ENCODE results near the gene CNKSR1.
"Not testable (repeated sequence)": the region's sequence is repeated elsewhere in the genome, so short reads cannot be mapped to it uniquely, and the experiment has no call there.

CNKSR1 gene

DNA sequence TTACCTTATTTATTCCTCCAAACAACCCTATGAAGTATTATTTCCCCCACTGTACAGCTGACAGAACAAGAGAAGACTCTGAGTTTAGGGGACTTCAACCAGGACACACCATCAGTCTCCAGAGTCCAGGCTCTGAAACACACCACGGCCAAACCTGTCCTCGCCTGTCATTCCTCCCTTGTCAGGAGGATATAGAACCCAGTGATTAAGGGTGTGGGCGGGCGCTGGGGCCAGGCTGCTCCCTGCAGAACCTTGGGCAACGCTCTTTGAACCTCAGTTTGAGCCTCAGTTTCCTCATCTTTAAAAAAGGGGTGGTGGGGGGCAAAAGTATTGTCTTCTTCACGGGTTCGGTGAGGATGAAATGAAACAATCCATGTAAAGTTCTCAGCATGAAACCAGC is 47.3 kb downstream of the CNKSR1 start:
- no peak for DNase-seq (ENCODE audit: low spot score)

- peak; percentile 73 for DNase-seq (ENCODE audit: low spot score)
Measured at GRCh38 chr1:26225033-26225831, 47.9 kb downstream of the CNKSR1 start.

- DNase-seq (ENCODE audit: low spot score), result not testable (repeated sequence)
Measured at GRCh38 chr1:26230682-26231081, 53.4 kb downstream of the CNKSR1 start.

DNA sequence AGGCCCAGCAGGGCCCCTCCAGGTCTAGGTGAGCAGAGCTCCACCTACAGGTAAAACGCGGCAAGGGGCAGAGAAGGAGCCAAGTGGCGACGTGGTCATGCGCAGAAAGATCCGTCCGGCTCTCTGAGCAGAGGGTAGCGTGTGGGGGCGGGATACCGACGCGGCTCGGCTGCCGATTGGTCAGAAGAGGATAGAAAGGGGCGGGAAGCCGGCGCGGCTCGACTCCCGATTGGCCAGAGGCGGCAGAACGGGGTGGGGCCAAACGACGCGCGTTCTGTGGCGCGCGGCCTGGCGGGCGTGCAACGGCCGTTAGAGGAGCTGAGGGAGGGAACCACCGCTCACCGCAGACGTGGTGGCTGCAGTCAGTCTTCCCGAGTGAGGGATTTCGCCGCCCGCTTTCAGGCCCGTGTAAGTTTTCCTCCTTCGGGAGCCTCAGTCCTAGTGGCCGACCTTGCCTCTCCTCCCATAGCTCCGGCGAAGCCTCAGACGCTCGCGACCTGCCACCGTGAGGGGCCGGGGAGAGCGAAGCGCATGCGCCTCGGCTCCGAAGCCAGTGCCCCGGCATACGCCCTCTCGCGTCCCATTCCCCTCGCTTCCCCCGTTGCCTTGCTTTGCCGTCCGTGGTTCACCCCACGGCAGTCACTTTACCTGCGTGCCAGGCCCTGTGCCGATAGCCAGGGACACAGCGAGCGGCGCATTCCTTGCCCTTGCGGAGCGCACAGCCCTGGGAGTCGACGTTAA is 56.8 kb downstream of the CNKSR1 start, which contains the start of gene CEP85:
Gene CEP85 (plus strand): TSS at position 298 of the 741 bp plus-strand sequence. CDS start 5,584 bp downstream, outside the sequence.
- peak; percentile 95 for DNase-seq (ENCODE audit: low spot score)

DNA sequence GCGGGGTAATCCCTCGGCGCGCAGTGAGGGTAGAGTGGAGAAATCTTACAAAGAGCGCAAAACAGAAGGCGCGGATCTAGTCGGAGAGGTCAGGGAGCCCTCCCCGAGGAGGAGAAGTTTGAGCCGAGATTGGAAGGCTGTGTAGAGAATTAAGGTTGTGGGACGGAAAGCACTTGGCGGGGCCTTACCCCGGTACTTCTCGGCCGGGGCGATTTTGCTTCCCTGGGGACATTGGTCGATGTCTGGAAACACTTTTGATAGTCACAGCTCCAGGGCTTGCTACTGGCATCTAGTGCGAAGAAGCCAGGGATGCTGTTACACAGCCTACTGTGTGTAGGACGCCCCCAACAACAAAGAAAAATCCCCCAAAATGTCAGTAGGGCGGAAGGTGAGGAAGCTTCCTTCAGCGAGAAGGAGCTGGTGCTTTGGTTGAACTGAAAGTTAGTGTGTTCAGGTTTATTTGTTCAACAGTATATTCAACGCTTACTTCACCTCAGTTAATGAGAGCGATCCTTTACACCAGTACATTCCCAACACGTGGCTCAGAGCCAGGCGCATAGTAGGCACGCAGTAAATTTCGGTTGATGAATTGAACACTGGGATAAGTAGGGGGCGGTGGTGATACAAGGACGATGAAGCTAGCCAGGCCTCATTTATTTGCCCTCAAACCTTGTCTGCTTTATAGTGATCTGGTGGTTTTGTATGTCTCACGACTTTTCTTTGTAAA is 57.5 kb downstream of the CNKSR1 start:
- peak; percentile 13 for DNase-seq (ENCODE audit: low spot score)

- DNase-seq (ENCODE audit: low spot score), result no peak
Measured at GRCh38 chr1:26237230-26237966, 60.1 kb downstream of the CNKSR1 start.

Measured in SK-N-DZ (cell line).